CD4-positive, alpha-beta T cell (primary cell): Measurements from ENCODE around the gene SCAMP4. TPM values are rescaled to one million over a fixed set of nuclear protein-coding genes. Genes with fewer than 3 reads are reported as not detected.

Source experiments
- ATAC-seq: fragments of 200-7000 bp; cut with Tn5 transposase; one replicate; pipeline ENCODE4 v1.10.0; 2022; ENCODE audit warnings: mild to moderate bottlenecking; ENCODE audit not compliant: poor library complexity
- CTCF ChIA-PET: fragments of 350-600 bp; sonication (Branson Sonifier 250); formaldehyde crosslinking; loops from one replicate; lab custom pipeline; 2021; ENCODE audit warnings: antibody characterized with exemption, inconsistent platforms; lab: Charles Lee
- POLR2A ChIA-PET: fragments of 350-600 bp; sonication (Branson Sonifier 250); formaldehyde crosslinking; loops from one replicate; lab custom pipeline; 2021; ENCODE audit warnings: antibody characterized with exemption, inconsistent platforms; lab: Charles Lee
- DNase-seq, 14 experiments: peaks; one replicate each; pipeline ENCODE4 v3.0.0-alpha.2; 2013 to 2020; ENCODE audit warnings: mixed read lengths in 2 of 14
- H3K27ac ChIP-seq, 2 donors: one replicate each; pipeline versions ENCODE4 v1.5.1 to v1.7.0; 2013; ENCODE audit warnings: low read length in 2 of 2, low read depth in 1 of 2, mild to moderate bottlenecking in 1 of 2
- H3K27me3 ChIP-seq, 2 experiments: 1 replicate in 1 of 2; 2 replicates in 1 of 2; pipeline versions ENCODE4 v1.6.1 to v1.7.0; 2013; ENCODE audit warnings: low read length in 2 of 2, control low read depth in 1 of 2, mild to moderate bottlenecking in 1 of 2, moderate library complexity in 1 of 2; ENCODE audit not compliant: insufficient read depth in 2 of 2, control insufficient read depth in 1 of 2
- H3K36me3 ChIP-seq: one replicate; pipeline ENCODE4 v1.6.1; 2013; ENCODE audit warnings: low read length, control low read depth; ENCODE audit not compliant: insufficient read depth
- H3K4me1 ChIP-seq: one replicate; pipeline ENCODE4 v1.6.1; 2013; ENCODE audit warnings: low read length, control low read depth; ENCODE audit not compliant: insufficient read depth
- H3K4me3 ChIP-seq: one replicate; pipeline ENCODE4 v1.5.1; 2013; ENCODE audit warnings: mild to moderate bottlenecking, low read length, moderate library complexity
- H3K9me3 ChIP-seq, 2 experiments: 1 replicate in 1 of 2; 2 replicates in 1 of 2; pipeline versions ENCODE4 v1.6.1 to v1.7.0; 2013; ENCODE audit warnings: low read length in 2 of 2, mild to moderate bottlenecking in 2 of 2, control low read depth in 1 of 2, moderate library complexity in 1 of 2; ENCODE audit not compliant: control insufficient read depth in 1 of 2, insufficient read depth in 1 of 2
- H3K27ac Mint-ChIP-seq: one replicate; pipeline ENCODE4 v1.8.0; 2020; ENCODE audit warnings: mixed read lengths
- H3K27me3 Mint-ChIP-seq: one replicate; pipeline ENCODE4 v1.8.0; 2021; ENCODE audit warnings: mixed read lengths
- H3K36me3 Mint-ChIP-seq: one replicate; pipeline ENCODE4 v1.8.0; 2021; ENCODE audit warnings: low read depth, mixed read lengths
- H3K4me1 Mint-ChIP-seq: one replicate; pipeline ENCODE4 v1.8.0; 2021; ENCODE audit warnings: low read depth, mixed read lengths
- H3K4me3 Mint-ChIP-seq: one replicate; pipeline ENCODE4 v1.8.0; 2020; ENCODE audit warnings: mild to moderate bottlenecking, mixed read lengths
- H3K9me3 Mint-ChIP-seq: one replicate; pipeline ENCODE4 v1.8.0; 2020; ENCODE audit warnings: mixed read lengths
- intact Hi-C, 2 experiments: fragments of 100-400 bp; cut with DNase I in 1 of 2; cut with micrococcal nuclease in 1 of 2; formaldehyde crosslinking; loops; one replicate each; pipeline versions ENCODE4 v1.15.1 to v1.9.0; 2023 to 2025; cut with DNase I, micrococcal nuclease
- total RNA-seq, 174 experiments: library from RNA in 2 of 174; stranded (reverse) in 2 of 174; gene quantifications; one replicate each; pipeline ENCODE4 v1.2.3 and lab custom pipeline; 2021 to 2026
- TF ChIP-seq, protein P1 (sequence below): fragments of 200-600 bp; IDR thresholded peaks from one replicate; pipeline ENCODE4 v1.8.0; 2022; ENCODE audit warnings: antibody characterized with exemption, mild to moderate bottlenecking

SCAMP4 gene
- total RNA-seq, 2 experiments from 2014 or later, result 12.7 to 15.4 TPM

GRCh38 chr19:1938071-1938470 lies 32.9 kb downstream of the SCAMP4 start:
- ChIA-PET POLR2A (no interaction called here), CTCF (no interaction called here)
- no peaks in the 10 kb centered on the region for H3K9me3 Mint-ChIP-seq
- TF ChIP-seq, protein P1, sequence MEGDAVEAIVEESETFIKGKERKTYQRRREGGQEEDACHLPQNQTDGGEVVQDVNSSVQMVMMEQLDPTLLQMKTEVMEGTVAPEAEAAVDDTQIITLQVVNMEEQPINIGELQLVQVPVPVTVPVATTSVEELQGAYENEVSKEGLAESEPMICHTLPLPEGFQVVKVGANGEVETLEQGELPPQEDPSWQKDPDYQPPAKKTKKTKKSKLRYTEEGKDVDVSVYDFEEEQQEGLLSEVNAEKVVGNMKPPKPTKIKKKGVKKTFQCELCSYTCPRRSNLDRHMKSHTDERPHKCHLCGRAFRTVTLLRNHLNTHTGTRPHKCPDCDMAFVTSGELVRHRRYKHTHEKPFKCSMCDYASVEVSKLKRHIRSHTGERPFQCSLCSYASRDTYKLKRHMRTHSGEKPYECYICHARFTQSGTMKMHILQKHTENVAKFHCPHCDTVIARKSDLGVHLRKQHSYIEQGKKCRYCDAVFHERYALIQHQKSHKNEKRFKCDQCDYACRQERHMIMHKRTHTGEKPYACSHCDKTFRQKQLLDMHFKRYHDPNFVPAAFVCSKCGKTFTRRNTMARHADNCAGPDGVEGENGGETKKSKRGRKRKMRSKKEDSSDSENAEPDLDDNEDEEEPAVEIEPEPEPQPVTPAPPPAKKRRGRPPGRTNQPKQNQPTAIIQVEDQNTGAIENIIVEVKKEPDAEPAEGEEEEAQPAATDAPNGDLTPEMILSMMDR, result no peak
- Histone ChIP-seq H3K27me3 (no peaks in the 10 kb centered on the region), H3K4me3 (no peak overlapping the region), H3K27ac (no peak overlapping the region), H3K9me3 (peaks cover 0 to 8% of the 10 kb centered on the region in 2 experiments), H3K36me3 (no peaks in the 10 kb centered on the region), H3K4me1 (peaks cover 22% of the 10 kb centered on the region)
- peaks cover 5% of the 10 kb centered on the region for H3K27me3 Mint-ChIP-seq
- no peak for DNase-seq
- H3K4me1 Mint-ChIP-seq, result peaks cover 34% of the 10 kb centered on the region
- ATAC-seq, result no peak
- peak overlapping the region; percentile 77 for H3K27ac Mint-ChIP-seq
- H3K36me3 Mint-ChIP-seq, result peaks cover 25% of the 10 kb centered on the region
- peak overlapping the region; percentile 48 for H3K4me3 Mint-ChIP-seq
- intact Hi-C loops, result no loop called here

DNA sequence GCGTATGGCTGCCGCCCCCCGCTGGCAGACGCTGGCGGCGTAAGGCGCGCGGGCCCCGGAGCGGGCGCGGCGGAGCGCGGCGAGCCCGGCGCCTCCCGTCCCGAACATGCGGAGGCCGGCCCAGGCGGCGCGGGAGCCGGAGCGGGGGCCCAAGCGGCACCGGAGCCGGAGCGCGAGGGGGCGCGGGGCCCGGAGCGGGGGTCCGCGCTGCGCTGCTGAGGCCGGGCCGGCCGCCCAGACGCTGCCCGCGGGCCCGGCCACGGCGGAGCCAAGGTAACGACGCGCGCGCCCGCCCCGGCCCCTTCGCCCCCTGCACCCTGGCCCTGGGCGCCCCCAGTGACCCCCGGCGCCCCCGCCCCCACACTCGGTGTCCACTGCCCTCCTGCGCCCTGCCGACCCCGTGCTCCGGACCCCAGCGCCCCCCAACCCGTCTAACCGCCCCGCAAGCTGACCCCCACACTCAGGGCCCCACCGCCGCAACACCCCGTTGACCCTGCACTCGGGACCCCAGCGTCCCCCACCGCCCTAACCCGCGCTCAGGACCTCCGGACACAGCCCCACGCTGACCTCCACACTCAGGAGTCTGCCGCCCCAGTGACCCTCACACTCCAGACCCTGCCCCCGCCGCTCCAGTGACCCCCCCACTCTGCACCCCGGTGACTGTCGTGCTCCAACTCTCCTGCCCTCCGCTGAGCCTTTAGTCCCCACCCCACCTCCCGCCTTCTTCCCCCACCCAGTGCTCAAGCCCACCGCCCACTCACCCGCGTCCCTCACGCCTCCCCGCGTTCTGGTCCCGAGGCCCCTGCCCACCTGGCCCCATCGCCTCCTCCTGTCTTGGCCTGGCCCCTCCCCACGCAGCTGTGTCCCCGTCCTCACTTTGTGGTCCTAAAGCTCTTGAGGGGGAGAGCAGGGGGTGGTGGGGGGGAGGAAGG lies 36.2 kb downstream of the SCAMP4 start, which contains the start of gene CSNK1G2:
Gene CSNK1G2 (plus strand): TSS at position 27 of the 932 bp plus-strand sequence. CDS start 28,601 bp downstream, outside the sequence.
- CTCF ChIA-PET, result interaction anchor here (1.0 to 1.8 kb wide), 3 partner anchors 11 to 289 kb away, joined by 3 to 11 read pairs (median 3); partner anchors contain the start of gene TCF3
- peak within 1 kb of the TSS; percentile 97 to 98 for H3K27ac ChIP-seq
- H3K36me3 ChIP-seq, result no peaks in the 10 kb centered on the region
- ATAC-seq (peak; percentile 36), DNase-seq (peak in 2 of 14 experiments; percentile 12 to 26)
- POLR2A ChIA-PET, result interaction anchor here (0.5 to 1.8 kb wide), 8 partner anchors 11 to 298 kb away, joined by 3 to 9 read pairs (median 4); partner anchors contain the start of gene MKNK2
- H3K4me1 ChIP-seq, result peaks cover 52% of the 10 kb centered on the region
- peak within 1 kb of the TSS; percentile 98 for H3K27ac Mint-ChIP-seq
- H3K4me3 ChIP-seq, result peak within 1 kb of the TSS; percentile 97
- no peaks in the 10 kb centered on the region for H3K9me3 Mint-ChIP-seq
- H3K9me3 ChIP-seq, result no peaks in the 10 kb centered on the region
- peaks cover 5% of the 10 kb centered on the region for H3K27me3 Mint-ChIP-seq
- no peaks in the 10 kb centered on the region for H3K27me3 ChIP-seq
- peaks cover 35% of the 10 kb centered on the region for H3K36me3 Mint-ChIP-seq
- peak within 1 kb of the TSS; percentile 96 for H3K4me3 Mint-ChIP-seq
- TF ChIP-seq, protein P1, result no peak
- H3K4me1 Mint-ChIP-seq, result peaks cover 32% of the 10 kb centered on the region
- intact Hi-C loops, result loop anchor here in 1 of 2 experiments (2.0 kb wide), 1 partner anchor 13 kb away; no protein-coding TSS in a partner anchor

- POLR2A ChIA-PET, result interaction anchor here (0.5 to 1.8 kb wide), 14 partner anchors 12 to 877 kb away, joined by 3 to 9 read pairs (median 3); partner anchors contain the start of gene MKNK2
- ATAC-seq (peak; percentile 50), DNase-seq (peak; percentile 51 to 93 (median 76))
- no peaks in the 10 kb centered on the region for H3K9me3 Mint-ChIP-seq
- intact Hi-C loops, result loop anchor here in 1 of 2 experiments (2.0 kb wide), 1 partner anchor 14 kb away; no protein-coding TSS in a partner anchor
- peak overlapping the region; percentile 96 for H3K4me3 Mint-ChIP-seq
- Histone ChIP-seq H3K27me3 (no peaks in the 10 kb centered on the region), H3K4me1 (peaks cover 58% of the 10 kb centered on the region), H3K9me3 (no peaks in the 10 kb centered on the region), H3K4me3 (peak overlapping the region; percentile 97), H3K36me3 (peaks cover 4% of the 10 kb centered on the region), H3K27ac (peak overlapping the region; percentile 94 to 98)
- CTCF ChIA-PET, result interaction anchor here (1.0 to 1.8 kb wide), 3 partner anchors 12 to 290 kb away, joined by 3 to 11 read pairs (median 3); partner anchors contain the start of gene TCF3
- H3K36me3 Mint-ChIP-seq, result peaks cover 35% of the 10 kb centered on the region
- peaks cover 5% of the 10 kb centered on the region for H3K27me3 Mint-ChIP-seq
- H3K27ac Mint-ChIP-seq, result peak overlapping the region; percentile 96
- peaks cover 27% of the 10 kb centered on the region for H3K4me1 Mint-ChIP-seq
- TF ChIP-seq, protein P1, result no peak
Observed at GRCh38 chr19:1942078-1942933, 37.1 kb downstream of the SCAMP4 start.
